8988T (cell line): Measurements from ENCODE around the gene GPRC5C.
A peak's percentile ranks its signal among the peaks of the same experiment; 100 is the strongest.

Experiments used
- DNase-seq: peaks from one replicate; pipeline ENCODE4 v3.0.0; 2011

Gene GPRC5C

GRCh38 chr17:74452841-74453661 is 21.2 kb downstream of the GPRC5C start:
- DNase-seq = no peak

GRCh38 chr17:74453665-74454196 is 21.8 kb downstream of the GPRC5C start:
- DNase-seq = peak; percentile 98

- DNase-seq = no peak
Measured at GRCh38 chr17:74454197-74455024, 22.5 kb downstream of the GPRC5C start.

- no peak for DNase-seq
Measured at GRCh38 chr17:74455025-74455545, 23.2 kb downstream of the GPRC5C start.

GRCh38 chr17:74455821-74456220 is 23.9 kb downstream of the GPRC5C start:
- no peak for DNase-seq

- DNase-seq = peak; percentile 80
Measured at GRCh38 chr17:74457146-74457819, 25.4 kb downstream of the GPRC5C start.

- no peak for DNase-seq
Measured at GRCh38 chr17:74457820-74458166, 25.9 kb downstream of the GPRC5C start.

- DNase-seq = no peak
Measured at GRCh38 chr17:74458835-74459234, 26.9 kb downstream of the GPRC5C start.

- no peak for DNase-seq
Measured at GRCh38 chr17:74459622-74460021, 27.7 kb downstream of the GPRC5C start.

- DNase-seq = no peak
Measured at GRCh38 chr17:74460241-74460640, 28.4 kb downstream of the GPRC5C start.

GRCh38 chr17:74460996-74461395 is 29.1 kb downstream of the GPRC5C start:
- DNase-seq = no peak

- DNase-seq = no peak
Measured at GRCh38 chr17:74461611-74462010, 29.7 kb downstream of the GPRC5C start.

GRCh38 chr17:74464730-74465377 is 33.0 kb downstream of the GPRC5C start:
- DNase-seq = no peak

- no peak for DNase-seq
Measured at GRCh38 chr17:74465378-74466110, 33.7 kb downstream of the GPRC5C start.

GRCh38 chr17:74466111-74466827 is 34.4 kb downstream of the GPRC5C start, which contains the start of gene CD300A:
Gene CD300A, plus strand, starts transcription at chr17:74466634. Its CDS starts 70 bp downstream, at chr17:74466704.
- DNase-seq = no peak

- no peak for DNase-seq
Measured at GRCh38 chr17:74466828-74467184, 34.9 kb downstream of the GPRC5C start.

GRCh38 chr17:74467221-74467951 is 35.5 kb downstream of the GPRC5C start:
- DNase-seq = no peak

- no peak for DNase-seq
Measured at GRCh38 chr17:74471341-74471740, 39.5 kb downstream of the GPRC5C start.

- DNase-seq = no peak
Measured at GRCh38 chr17:74472890-74473289, 41.0 kb downstream of the GPRC5C start.

- DNase-seq = no peak
Measured at GRCh38 chr17:74473294-74473693, 41.4 kb downstream of the GPRC5C start.
